Measurements from ENCODE around the gene SORCS2.

GRCh38 chr4:7790999-7791398, 598.7 kb downstream of the SORCS2 start:
- TF ChIP-seq, protein P1, sequence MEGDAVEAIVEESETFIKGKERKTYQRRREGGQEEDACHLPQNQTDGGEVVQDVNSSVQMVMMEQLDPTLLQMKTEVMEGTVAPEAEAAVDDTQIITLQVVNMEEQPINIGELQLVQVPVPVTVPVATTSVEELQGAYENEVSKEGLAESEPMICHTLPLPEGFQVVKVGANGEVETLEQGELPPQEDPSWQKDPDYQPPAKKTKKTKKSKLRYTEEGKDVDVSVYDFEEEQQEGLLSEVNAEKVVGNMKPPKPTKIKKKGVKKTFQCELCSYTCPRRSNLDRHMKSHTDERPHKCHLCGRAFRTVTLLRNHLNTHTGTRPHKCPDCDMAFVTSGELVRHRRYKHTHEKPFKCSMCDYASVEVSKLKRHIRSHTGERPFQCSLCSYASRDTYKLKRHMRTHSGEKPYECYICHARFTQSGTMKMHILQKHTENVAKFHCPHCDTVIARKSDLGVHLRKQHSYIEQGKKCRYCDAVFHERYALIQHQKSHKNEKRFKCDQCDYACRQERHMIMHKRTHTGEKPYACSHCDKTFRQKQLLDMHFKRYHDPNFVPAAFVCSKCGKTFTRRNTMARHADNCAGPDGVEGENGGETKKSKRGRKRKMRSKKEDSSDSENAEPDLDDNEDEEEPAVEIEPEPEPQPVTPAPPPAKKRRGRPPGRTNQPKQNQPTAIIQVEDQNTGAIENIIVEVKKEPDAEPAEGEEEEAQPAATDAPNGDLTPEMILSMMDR (conservative IDR thresholded peaks at IDR 0.05; ENCODE audit: low read depth, low read length): no peak
- TF ChIP-seq SMC3 (IDR thresholded peaks at IDR 0.05; ENCODE audit: low read depth, low read length) (no peak), POLR2A (IDR thresholded peaks at IDR 0.05; ENCODE audit: low read depth, low read length) (no peak), MXI1 (IDR thresholded peaks at IDR 0.05; ENCODE audit: borderline replicate concordance, low read depth, low read length) (no peak), RCOR1 (IDR thresholded peaks at IDR 0.05; ENCODE audit: insufficient replicate concordance, low read length) (no peak), MAZ (IDR thresholded peaks at IDR 0.05; ENCODE audit: borderline replicate concordance, low read depth, low read length) (no peak), NFE2L2 (IDR thresholded peaks at IDR 0.05; ENCODE audit: low read depth, low read length) (no peak), RFX5 (IDR thresholded peaks at IDR 0.05; ENCODE audit: low read depth, low read length) (no peak)
